ENCODE data around the gene ACTL8.

The ACTL8 gene

GRCh38 chr1:17765444-17766411, 10.6 kb downstream of the ACTL8 start:
- TF ChIP-seq CTCF (conservative IDR thresholded peaks at IDR 0.05; ENCODE audit: low read depth, low read length) = no peak
- peak; percentile 92 for DNase-seq (ENCODE audit: low read depth)
- H3K4me3 ChIP-seq (ENCODE audit: low read depth, low read length) = no peak overlapping the region

GRCh38 chr1:17768651-17769241, 13.6 kb downstream of the ACTL8 start:
- no peak overlapping the region for H3K4me3 ChIP-seq (ENCODE audit: low read depth, low read length)
- peak; percentile 81 for DNase-seq (ENCODE audit: low read depth)
- TF ChIP-seq CTCF (conservative IDR thresholded peaks at IDR 0.05; ENCODE audit: low read depth, low read length) = no peak

- no peak overlapping the region for H3K4me3 ChIP-seq (ENCODE audit: low read depth, low read length)
- TF ChIP-seq CTCF (conservative IDR thresholded peaks at IDR 0.05; ENCODE audit: low read depth, low read length) = no peak
- no peak for DNase-seq (ENCODE audit: low read depth)
Observed at GRCh38 chr1:17770983-17771382, 15.8 kb downstream of the ACTL8 start.

GRCh38 chr1:17772615-17773212, 17.6 kb downstream of the ACTL8 start:
- no peak overlapping the region for H3K4me3 ChIP-seq (ENCODE audit: low read depth, low read length)
- no peak for DNase-seq (ENCODE audit: low read depth)
- no peak for TF ChIP-seq CTCF (conservative IDR thresholded peaks at IDR 0.05; ENCODE audit: low read depth, low read length)

GRCh38 chr1:17773591-17774326, 18.6 kb downstream of the ACTL8 start:
- no peak for DNase-seq (ENCODE audit: low read depth)
- no peak for TF ChIP-seq CTCF (conservative IDR thresholded peaks at IDR 0.05; ENCODE audit: low read depth, low read length)

GRCh38 chr1:17774452-17774851, 19.3 kb downstream of the ACTL8 start:
- no peak for TF ChIP-seq CTCF (conservative IDR thresholded peaks at IDR 0.05; ENCODE audit: low read depth, low read length)

More at GRCh38 chr1:17773591-17774326, 18.6 kb downstream of the ACTL8 start:
- H3K4me3 ChIP-seq (ENCODE audit: low read depth, low read length) = no peak overlapping the region

More at GRCh38 chr1:17774452-17774851, 19.3 kb downstream of the ACTL8 start:
- H3K4me3 ChIP-seq (ENCODE audit: low read depth, low read length) = no peak overlapping the region
- DNase-seq (ENCODE audit: low read depth) = no peak
